B cell (primary cell): ENCODE results near the gene SPATA24. TPM values are rescaled to one million over a fixed set of nuclear protein-coding genes. Genes with fewer than 3 reads are reported as not detected.

Experiments used
- ATAC-seq: fragments of 200-7000 bp; cut with Tn5 transposase; one replicate; pipeline ENCODE4 v1.10.0; 2021; ENCODE audit warnings: low read depth, mild to moderate bottlenecking, moderate number of reproducible peaks, moderate library complexity
- CTCF ChIA-PET: fragments of 350-600 bp; sonication (Branson Sonifier 250); formaldehyde crosslinking; loops from one replicate; lab custom pipeline; 2021; ENCODE audit warnings: antibody characterized with exemption, inconsistent platforms; lab: Charles Lee
- POLR2A ChIA-PET: fragments of 350-600 bp; sonication (Branson Sonifier 250); formaldehyde crosslinking; loops from one replicate; lab custom pipeline; 2021; ENCODE audit warnings: antibody characterized with exemption; lab: Charles Lee
- DNase-seq: peaks from one replicate; pipeline ENCODE4 v3.0.0; 2013
- H2AFZ ChIP-seq: 2 replicates; pipeline ENCODE4 v1.6.1; 2012; ENCODE audit warnings: mild to moderate bottlenecking, low read depth, low read length; ENCODE audit not compliant: insufficient read depth, poor library complexity, severe bottlenecking
- H3K27ac ChIP-seq, 2 donors: 1 replicate in 1 of 2; 2 replicates in 1 of 2; pipeline ENCODE4 v1.5.1; 2012 to 2013; ENCODE audit warnings: low read length in 2 of 2, mild to moderate bottlenecking in 2 of 2, moderate library complexity in 1 of 2
- H3K27me3 ChIP-seq, 4 experiments: fragments of 200-600 bp in 1 of 4; sonication (generic) in 1 of 4; replicated peaks in 1 of 4; 1 replicate in 2 of 4; 2 replicates in 2 of 4; pipeline versions ENCODE4 v1.6.1 to v1.7.0; 2013 to 2016; ENCODE audit warnings: low read length in 3 of 4, mild to moderate bottlenecking in 2 of 4, mixed read lengths in 1 of 4, moderate library complexity in 1 of 4; ENCODE audit not compliant: insufficient read depth in 4 of 4, control insufficient read depth in 3 of 4; ENCODE audit errors: control extremely low read depth in 1 of 4
- H3K36me3 ChIP-seq, 2 experiments: replicated peaks in 1 of 2; 1 replicate in 1 of 2; 2 replicates in 1 of 2; pipeline versions ENCODE4 v1.6.1 to v1.7.1; 2013; ENCODE audit warnings: low read length in 1 of 2; ENCODE audit not compliant: insufficient read depth in 2 of 2, control insufficient read depth in 1 of 2; ENCODE audit errors: control extremely low read depth in 1 of 2, extremely low read depth in 1 of 2
- H3K4me1 ChIP-seq, 2 donors: fragments of 200-600 bp in 1 of 2; sonication (generic) in 1 of 2; 1 replicate in 1 of 2; 2 replicates in 1 of 2; pipeline versions ENCODE4 v1.5.1 to v1.6.1; 2013 to 2017; ENCODE audit warnings: low read length in 2 of 2; ENCODE audit not compliant: control insufficient read depth in 2 of 2, insufficient read depth in 2 of 2
- H3K4me2 ChIP-seq: replicated peaks from 2 replicates; pipeline ENCODE3; 2012; ENCODE audit warnings: mild to moderate bottlenecking, low read depth, low read length; ENCODE audit not compliant: poor library complexity, severe bottlenecking
- H3K4me3 ChIP-seq, 5 experiments: fragments of 200-600 bp in 1 of 5; sonication (generic) in 1 of 5; 1 replicate in 3 of 5; 2 replicates in 2 of 5; pipeline versions ENCODE4 v1.5.1 to v1.7.0; 2011 to 2016; ENCODE audit warnings: low read length in 4 of 5, mild to moderate bottlenecking in 4 of 5, low read depth in 2 of 5, control low read depth in 1 of 5, moderate library complexity in 1 of 5; ENCODE audit not compliant: insufficient read depth in 1 of 5; ENCODE audit errors: control extremely low read depth in 1 of 5, extremely low read depth in 1 of 5
- H3K79me2 ChIP-seq: fragments of 200-600 bp; sonication (generic); one replicate; pipeline ENCODE4 v1.6.0; 2016; ENCODE audit warnings: low read length; ENCODE audit not compliant: control insufficient read depth, insufficient read depth
- H3K9ac ChIP-seq: fragments of 200-600 bp; sonication (generic); 2 replicates; pipeline ENCODE4 v1.6.1; 2017; ENCODE audit warnings: mild to moderate bottlenecking, low read length, moderate library complexity
- H3K9me3 ChIP-seq, 3 donors: one replicate each; pipeline versions ENCODE4 v1.6.1 to v1.7.1; 2013; ENCODE audit warnings: low read length in 2 of 3; ENCODE audit not compliant: control insufficient read depth in 2 of 3, insufficient read depth in 1 of 3; ENCODE audit errors: control extremely low read depth in 1 of 3
- H4K20me1 ChIP-seq: 2 replicates; pipeline ENCODE4 v1.6.0; 2012; ENCODE audit warnings: mild to moderate bottlenecking, low read length; ENCODE audit not compliant: insufficient read depth, control insufficient read depth, poor library complexity, severe bottlenecking
- H3K27ac Mint-ChIP-seq: one replicate; pipeline ENCODE4 v1.8.0; 2021; ENCODE audit warnings: mixed read lengths
- H3K27me3 Mint-ChIP-seq: one replicate; pipeline ENCODE4 v1.8.0; 2021; ENCODE audit warnings: mixed read lengths
- H3K4me1 Mint-ChIP-seq: one replicate; pipeline ENCODE4 v1.8.0; 2021; ENCODE audit warnings: mixed read lengths
- H3K4me3 Mint-ChIP-seq: one replicate; pipeline ENCODE4 v1.8.0; 2021; ENCODE audit warnings: mixed read lengths
- H3K9me3 Mint-ChIP-seq: one replicate; pipeline ENCODE4 v1.8.0; 2022; ENCODE audit warnings: mixed read lengths; ENCODE audit not compliant: insufficient read depth
- CTCF ChIP-seq: fragments of 200-600 bp; IDR thresholded peaks from one replicate; pipeline ENCODE4 v1.8.0; 2022; ENCODE audit warnings: antibody characterized with exemption, mild to moderate bottlenecking
- EZH2 ChIP-seq: IDR thresholded peaks from 2 replicates; pipeline ENCODE4 v1.6.1; 2012; ENCODE audit warnings: borderline replicate concordance, low read depth, mild to moderate bottlenecking, moderate library complexity, low read length; ENCODE audit not compliant: insufficient read depth, poor library complexity, severe bottlenecking
- whole genome bisulfite sequencing: methylation state at CpG from one replicate; pipeline ENCODE4 v1.1.5; 2013; ENCODE audit warnings: missing lambda C conversion rate; ENCODE audit not compliant: insufficient coverage; 5-methylcytosine and 5-hydroxymethylcytosine counted together
- intact Hi-C: fragments of 100-400 bp; cut with micrococcal nuclease; formaldehyde crosslinking; loops from one replicate; pipeline ENCODE4 v1.10.0; 2022
- polyA plus RNA-seq: library from polyadenylated mRNA; depleted of rRNA; stranded (reverse); fragments of >200 nt; gene quantifications from 2 replicates; pipeline ENCODE4 v1.2.3, GENCODE V29; 2012
- total RNA-seq, 2 donors: library from RNA; stranded (reverse); fragments of 120-200 nt in 1 of 2; gene quantifications; 1 replicate in 1 of 2; 2 replicates in 1 of 2; pipeline versions ENCODE4 v1.2.3 to v1.2.4, GENCODE V29; 2013 to 2022

The SPATA24 gene
- total and polyA plus RNA-seq, 2 donors (not counting 1 experiment from before 2014, with no cell fraction given) = 2.0 to 6.4 TPM

DNA sequence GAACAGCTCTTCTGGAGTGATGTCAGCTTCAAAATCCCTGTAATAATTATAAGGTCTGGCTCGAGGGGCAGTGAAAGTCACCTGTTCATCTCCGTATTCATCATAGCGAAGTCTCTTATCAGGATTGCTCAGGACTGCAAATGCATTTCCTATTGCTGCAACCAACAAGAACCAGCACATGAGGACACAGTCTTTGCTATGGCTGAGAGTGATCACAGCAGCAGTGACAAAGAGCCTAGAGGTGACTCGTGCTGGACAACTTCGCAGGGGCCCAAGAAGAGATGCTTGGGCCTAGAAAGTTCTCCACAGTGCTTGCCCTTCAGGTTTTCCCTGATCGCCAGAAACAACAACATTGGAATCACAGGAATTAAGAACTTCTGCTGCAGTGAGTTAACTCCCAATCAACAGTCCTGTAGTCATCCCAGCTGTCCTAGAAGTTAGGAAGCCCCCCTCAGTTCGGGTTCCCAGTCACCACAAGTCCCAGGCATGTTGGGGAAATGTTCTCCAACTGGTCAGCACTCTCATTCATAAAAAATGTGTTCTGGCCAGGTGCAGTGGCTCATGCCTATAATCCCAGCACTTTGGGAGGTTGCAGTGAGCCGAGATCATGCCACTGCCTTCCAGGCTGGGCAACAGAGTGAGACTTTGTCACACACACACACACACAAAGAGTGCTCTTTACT, 22.5 kb upstream of the SPATA24 start:
- no peak overlapping the region for H2AFZ ChIP-seq
- H3K27me3 Mint-ChIP-seq = no peaks in the 10 kb centered on the region
- no peaks in the 10 kb centered on the region for H3K9me3 ChIP-seq
- peaks cover 2% of the 10 kb centered on the region for H3K4me1 Mint-ChIP-seq
- H3K4me3 Mint-ChIP-seq = no peak overlapping the region
- H3K27ac ChIP-seq = no peak overlapping the region
- WGBS = 87% methylated on average over 7 of the region's 8 CpGs
- no peaks in the 10 kb centered on the region for H4K20me1 ChIP-seq
- DNase-seq (no peak), ATAC-seq (no peak)
- H3K9ac ChIP-seq = no peak overlapping the region
- POLR2A ChIA-PET = no interaction called here
- no peak overlapping the region for H3K4me3 ChIP-seq
- H3K36me3 ChIP-seq = peaks cover 0 to 8% of the 10 kb centered on the region in 2 experiments
- H3K27me3 ChIP-seq = no peaks in the 10 kb centered on the region
- H3K9me3 Mint-ChIP-seq = no peaks in the 10 kb centered on the region
- no peaks in the 10 kb centered on the region for H3K4me1 ChIP-seq
- no peaks in the 10 kb centered on the region for H3K79me2 ChIP-seq
- CTCF ChIA-PET = interaction anchor here (1.0 kb wide), 2 partner anchors 16 to 86 kb away, joined by 3 to 4 read pairs; no protein-coding TSS in a partner anchor
- TF ChIP-seq CTCF = no peak
- TF ChIP-seq EZH2 = no peak
- H3K27ac Mint-ChIP-seq = no peak overlapping the region
- intact Hi-C loops = no loop called here
- no peak overlapping the region for H3K4me2 ChIP-seq

GRCh38 chr5:139425497-139425896, 21.6 kb upstream of the SPATA24 start:
- TF ChIP-seq EZH2 = no peak
- no peak for TF ChIP-seq CTCF
- H3K27me3 ChIP-seq = no peaks in the 10 kb centered on the region

More at GRCh38 chr5:139425497-139425896, 21.6 kb upstream of the SPATA24 start:
- no peak overlapping the region for H3K27ac Mint-ChIP-seq
- Histone ChIP-seq H3K27ac (no peak overlapping the region), H4K20me1 (no peaks in the 10 kb centered on the region), H3K4me3 (no peak overlapping the region), H2AFZ (no peak overlapping the region), H3K4me2 (no peak overlapping the region), H3K9ac (no peak overlapping the region), H3K9me3 (no peaks in the 10 kb centered on the region), H3K4me1 (no peaks in the 10 kb centered on the region), H3K79me2 (no peaks in the 10 kb centered on the region), H3K36me3 (peaks cover 0 to 8% of the 10 kb centered on the region in 2 experiments)
- ATAC-seq (no peak), DNase-seq (no peak)
- POLR2A ChIA-PET = no interaction called here
- peaks cover 2% of the 10 kb centered on the region for H3K4me1 Mint-ChIP-seq
- H3K27me3 Mint-ChIP-seq = no peaks in the 10 kb centered on the region
- no peaks in the 10 kb centered on the region for H3K9me3 Mint-ChIP-seq
- CTCF ChIA-PET = interaction anchor here (1.0 to 8.0 kb wide), 3 partner anchors 15 to 90 kb away, joined by 3 to 168 read pairs (median 4); no protein-coding TSS in a partner anchor
- WGBS = 90% methylated on average over 4 of the region's 5 CpGs
- intact Hi-C loops = no loop called here
- no peak overlapping the region for H3K4me3 Mint-ChIP-seq
